ENCODE data around the gene NAA40. TPM values are rescaled to one million over a fixed set of nuclear protein-coding genes. Genes with fewer than 3 reads are reported as not detected.

The NAA40 gene
- total and polyA plus RNA-seq, 4 donors, result 9.2 to 20.5 (median 13.8) TPM

GRCh38 chr11:63919267-63920125 lies 19.3 kb upstream of the NAA40 start:
- 23 to 31% methylated on average over 37 to 41 of the region's 41 CpGs for WGBS, 2 donors
- Histone ChIP-seq H3K4me3 (no peak overlapping the region), H3K9ac (ENCODE audit: insufficient read depth in 1 of 2, low read length in 2 of 2) (no peak overlapping the region), H3K36me3 (ENCODE audit: control insufficient read depth in 4 of 4, insufficient read depth in 4 of 4, low read length in 4 of 4) (no peaks in the 10 kb centered on the region), H3K27ac (ENCODE audit: low read depth in 1 of 2, low read length in 1 of 2) (peak overlapping the region in 1 of 2 donors; percentile 90), H3K4me1 (ENCODE audit: control insufficient read depth in 5 of 5, insufficient read depth in 5 of 5, low read length in 5 of 5) (peaks cover 0 to 49% (median 26%) of the 10 kb centered on the region in 5 donors), H3K9me3 (ENCODE audit: control insufficient read depth in 4 of 4, insufficient read depth in 3 of 4, low read length in 3 of 4) (no peaks in the 10 kb centered on the region), H3K27me3 (ENCODE audit: control insufficient read depth in 3 of 3, insufficient read depth in 3 of 3, low read length in 2 of 3) (no peaks in the 10 kb centered on the region)
- TF ChIP-seq CTCF (IDR thresholded peaks at IDR 0.05; ENCODE audit: control extremely low read depth, extremely low read depth), result no peak
- ATAC-seq (ENCODE audit: insufficient read depth, low FRiP score) (no peak), DNase-seq (peak; percentile 43 to 59 (median 55))

- ATAC-seq (ENCODE audit: insufficient read depth, low FRiP score) (peak; percentile 28), DNase-seq (peak; percentile 85 to 94 (median 87))
- Histone ChIP-seq H3K27me3 (ENCODE audit: control insufficient read depth in 3 of 3, insufficient read depth in 3 of 3, low read length in 2 of 3) (no peaks in the 10 kb centered on the region), H3K4me3 (no peak overlapping the region), H3K36me3 (ENCODE audit: control insufficient read depth in 4 of 4, insufficient read depth in 4 of 4, low read length in 4 of 4) (no peaks in the 10 kb centered on the region), H3K4me1 (ENCODE audit: control insufficient read depth in 5 of 5, insufficient read depth in 5 of 5, low read length in 5 of 5) (peaks cover 0 to 43% (median 24%) of the 10 kb centered on the region in 5 donors), H3K9ac (ENCODE audit: insufficient read depth in 1 of 2, low read length in 2 of 2) (no peak overlapping the region), H3K27ac (ENCODE audit: low read depth in 1 of 2, low read length in 1 of 2) (peak overlapping the region in 1 of 2 donors; percentile 90), H3K9me3 (ENCODE audit: control insufficient read depth in 4 of 4, insufficient read depth in 3 of 4, low read length in 3 of 4) (no peaks in the 10 kb centered on the region)
- TF ChIP-seq CTCF (IDR thresholded peaks at IDR 0.05; ENCODE audit: control extremely low read depth, extremely low read depth), result no peak
- WGBS, 2 donors, result 54 to 67% methylated on average over 22 of the region's 22 CpGs
These were observed 18.5 kb upstream of the NAA40 start for GRCh38 chr11:63920126-63920938.

GRCh38 chr11:63920939-63921417 lies 17.8 kb upstream of the NAA40 start:
- DNase-seq (peak; percentile 27 to 42 (median 42)), ATAC-seq (ENCODE audit: insufficient read depth, low FRiP score) (no peak)
- peaks cover 0 to 38% (median 20%) of the 10 kb centered on the region in 5 donors for H3K4me1 ChIP-seq (ENCODE audit: control insufficient read depth in 5 of 5, insufficient read depth in 5 of 5, low read length in 5 of 5)
- no peaks in the 10 kb centered on the region for H3K9me3 ChIP-seq (ENCODE audit: control insufficient read depth in 4 of 4, insufficient read depth in 3 of 4, low read length in 3 of 4)
- peak overlapping the region in 1 of 2 donors; percentile 90 for H3K27ac ChIP-seq (ENCODE audit: low read depth in 1 of 2, low read length in 1 of 2)
- H3K36me3 ChIP-seq (ENCODE audit: control insufficient read depth in 4 of 4, insufficient read depth in 4 of 4, low read length in 4 of 4), result no peaks in the 10 kb centered on the region
- WGBS, 2 donors, result 44% methylated on average over 14 of the region's 14 CpGs
- no peak overlapping the region for H3K9ac ChIP-seq (ENCODE audit: insufficient read depth in 1 of 2, low read length in 2 of 2)
- no peak for TF ChIP-seq CTCF (IDR thresholded peaks at IDR 0.05; ENCODE audit: control extremely low read depth, extremely low read depth)
- no peak overlapping the region for H3K4me3 ChIP-seq
- H3K27me3 ChIP-seq (ENCODE audit: control insufficient read depth in 3 of 3, insufficient read depth in 3 of 3, low read length in 2 of 3), result no peaks in the 10 kb centered on the region

All from lung (tissue), 12 donors.